ENCODE results near the gene MEGF11. TPM values are rescaled to one million over a fixed set of nuclear protein-coding genes. Genes with fewer than 3 reads are reported as not detected.
A peak's percentile ranks its signal among the peaks of the same experiment; 100 is the strongest.

MEGF11 gene
- total RNA-seq, 1 experiment from 2014 or later = 2.3 TPM

GRCh38 chr15:66220601-66221000 is 32.9 kb downstream of the MEGF11 start:
- Histone ChIP-seq H2AFZ (ENCODE audit: low read depth, low read length, poor library complexity, severe bottlenecking) (no peak overlapping the region), H3K9ac (ENCODE audit: low read length) (no peak overlapping the region), H3K36me3 (ENCODE audit: control insufficient read depth in 1 of 2, insufficient read depth in 2 of 2, low read length in 2 of 2) (no peaks in the 10 kb centered on the region), H3K27me3 (ENCODE audit: insufficient read depth, low read length) (peaks cover 8% of the 10 kb centered on the region; the same call in 1 of the 2 replicates), H4K20me1 (ENCODE audit: insufficient read depth) (no peaks in the 10 kb centered on the region), H3K4me1 (ENCODE audit: control insufficient read depth in 1 of 2, insufficient read depth in 2 of 2, low read length in 2 of 2) (no peaks in the 10 kb centered on the region), H3K79me2 (ENCODE audit: insufficient read depth, low read length) (no peaks in the 10 kb centered on the region), H3K4me3 (replicated peaks in 1 of 2; ENCODE audit: low read depth in 1 of 2, low read length in 2 of 2) (no peak overlapping the region), H3K4me2 (ENCODE audit: low read length) (no peak overlapping the region), H3K27ac (ENCODE audit: low read depth, low read length) (no peak overlapping the region), H3K9me3 (ENCODE audit: control insufficient read depth in 1 of 2, insufficient read depth in 1 of 2, low read depth in 1 of 2, low read length in 2 of 2) (no peaks in the 10 kb centered on the region), H3K9me2 (ENCODE audit: insufficient read depth) (no peaks in the 10 kb centered on the region)
- ChIA-PET CTCF (no interaction called here), RAD21 (ENCODE audit: low non-redundant PET in 1 of 2, low total read pairs in 2 of 2, uncharacterized antibody in 2 of 2, unreplicated experiment in 2 of 2) (no interaction called here), POLR2A (no interaction called here)
- ATAC-seq = 0 out of 2 replicates have a peak, but pooled peaks have one; percentile 42
- no peak for DNase-seq (ENCODE audit: low read depth, low spot score)
- TF ChIP-seq SRF (IDR thresholded peaks at IDR 0.05; ENCODE audit: low read depth) = no peak
- no peak for TF ChIP-seq SP1 (IDR thresholded peaks at IDR 0.05; ENCODE audit: low read depth)
- no peak for TF ChIP-seq REST (IDR thresholded peaks at IDR 0.05; ENCODE audit: low read depth)
- peak in 1 of 3 experiments; percentile 15; a peak in 2 of 6 replicates for TF ChIP-seq CTCF (IDR thresholded peaks at IDR 0.05 in 2 of 3, conservative IDR thresholded peaks at IDR 0.05 in 1 of 3; ENCODE audit: borderline replicate concordance in 1 of 3, insufficient read depth in 1 of 3, low read depth in 2 of 3, low read length in 2 of 3)
- TF ChIP-seq YY1 (IDR thresholded peaks at IDR 0.05; ENCODE audit: extremely low read depth, insufficient replicate concordance, low read depth, low read length) = no peak
- BruUV-seq (replicated peaks) = no TSS peak
- intact Hi-C loops (cut with micrococcal nuclease) = no loop called here
